GM12872 (cell line): ENCODE results near the gene TMEM131.

Experiments used
- TF ChIP-seq, protein P1 (sequence below): IDR thresholded peaks from 3 replicates; pipeline ENCODE4 v1.5.1; 2011; ENCODE audit warnings: low read depth, mild to moderate bottlenecking, low read length, moderate library complexity; ENCODE audit not compliant: insufficient read depth

Gene TMEM131

DNA sequence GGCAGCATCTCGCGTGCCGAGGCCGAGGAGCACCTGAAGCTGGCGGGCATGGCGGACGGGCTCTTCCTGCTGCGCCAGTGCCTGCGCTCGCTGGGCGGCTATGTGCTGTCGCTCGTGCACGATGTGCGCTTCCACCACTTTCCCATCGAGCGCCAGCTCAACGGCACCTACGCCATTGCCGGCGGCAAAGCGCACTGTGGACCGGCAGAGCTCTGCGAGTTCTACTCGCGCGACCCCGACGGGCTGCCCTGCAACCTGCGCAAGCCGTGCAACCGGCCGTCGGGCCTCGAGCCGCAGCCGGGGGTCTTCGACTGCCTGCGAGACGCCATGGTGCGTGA is 271.7 kb downstream of the TMEM131 start:
- TF ChIP-seq, protein P1, sequence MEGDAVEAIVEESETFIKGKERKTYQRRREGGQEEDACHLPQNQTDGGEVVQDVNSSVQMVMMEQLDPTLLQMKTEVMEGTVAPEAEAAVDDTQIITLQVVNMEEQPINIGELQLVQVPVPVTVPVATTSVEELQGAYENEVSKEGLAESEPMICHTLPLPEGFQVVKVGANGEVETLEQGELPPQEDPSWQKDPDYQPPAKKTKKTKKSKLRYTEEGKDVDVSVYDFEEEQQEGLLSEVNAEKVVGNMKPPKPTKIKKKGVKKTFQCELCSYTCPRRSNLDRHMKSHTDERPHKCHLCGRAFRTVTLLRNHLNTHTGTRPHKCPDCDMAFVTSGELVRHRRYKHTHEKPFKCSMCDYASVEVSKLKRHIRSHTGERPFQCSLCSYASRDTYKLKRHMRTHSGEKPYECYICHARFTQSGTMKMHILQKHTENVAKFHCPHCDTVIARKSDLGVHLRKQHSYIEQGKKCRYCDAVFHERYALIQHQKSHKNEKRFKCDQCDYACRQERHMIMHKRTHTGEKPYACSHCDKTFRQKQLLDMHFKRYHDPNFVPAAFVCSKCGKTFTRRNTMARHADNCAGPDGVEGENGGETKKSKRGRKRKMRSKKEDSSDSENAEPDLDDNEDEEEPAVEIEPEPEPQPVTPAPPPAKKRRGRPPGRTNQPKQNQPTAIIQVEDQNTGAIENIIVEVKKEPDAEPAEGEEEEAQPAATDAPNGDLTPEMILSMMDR: no peak

DNA sequence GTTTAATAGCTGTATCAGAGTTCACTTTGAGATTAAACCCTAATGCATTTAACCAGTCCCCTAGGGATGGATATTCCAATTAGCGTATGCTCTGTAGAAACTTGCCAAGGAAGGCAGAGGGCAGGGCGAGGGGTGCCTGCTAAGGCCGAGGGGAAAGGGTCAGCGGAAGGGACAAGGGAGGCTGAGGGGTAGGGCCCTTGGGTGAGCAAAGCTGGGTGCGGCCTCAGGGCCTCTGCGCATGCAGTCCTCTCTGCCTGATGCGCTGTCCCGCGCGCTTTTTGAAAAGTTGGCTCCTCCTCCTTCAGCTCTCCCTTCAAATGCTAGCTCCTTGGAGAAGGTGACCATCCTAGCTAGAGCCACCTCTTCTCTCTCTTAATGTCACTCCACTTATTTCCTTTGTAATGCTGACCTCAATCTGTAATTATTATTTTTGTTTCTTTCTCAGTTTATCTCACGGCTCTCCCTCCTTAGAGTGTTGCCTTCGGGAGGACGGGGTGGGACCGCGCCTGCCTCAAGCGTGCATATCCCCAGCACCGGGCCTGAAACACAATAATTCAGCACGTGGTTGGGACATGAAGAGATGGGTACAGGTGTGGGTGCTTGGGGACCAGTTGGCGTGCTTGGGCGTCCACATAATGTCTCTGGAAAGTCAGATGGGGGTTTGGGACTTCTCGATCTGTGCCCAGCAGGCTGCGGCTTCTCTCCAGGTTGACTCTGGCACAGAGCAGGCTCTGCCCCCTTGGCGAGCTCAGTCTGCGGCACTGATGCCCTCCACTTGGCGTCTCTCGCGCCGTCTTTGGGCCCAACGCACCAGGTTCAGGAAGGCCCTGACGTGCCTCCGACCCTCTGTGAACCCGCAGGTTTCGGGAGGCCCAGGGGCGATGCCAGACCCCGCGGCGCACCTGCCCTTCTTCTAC is 272.3 kb downstream of the TMEM131 start:
- TF ChIP-seq, protein P1: no peak

DNA sequence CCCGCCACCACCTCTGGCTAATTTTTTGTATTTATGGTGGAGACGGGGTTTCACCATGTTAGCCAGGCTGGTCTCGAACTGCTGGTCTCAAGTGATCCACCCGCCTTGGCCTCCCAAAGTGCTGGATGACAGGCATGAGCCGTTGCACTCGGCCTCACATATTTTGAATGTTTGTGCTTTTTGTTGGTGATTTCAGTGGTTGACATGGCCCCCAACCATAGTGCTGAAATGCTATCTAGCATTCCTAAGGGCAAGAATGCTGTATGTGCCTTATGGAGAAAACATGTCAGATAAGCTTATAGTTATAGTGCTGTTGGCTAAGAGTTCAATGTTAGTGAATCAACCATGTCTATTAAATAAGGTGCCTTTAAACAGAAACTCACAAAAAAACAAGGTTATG is 273.5 kb downstream of the TMEM131 start:
- TF ChIP-seq, protein P1: no peak

DNA sequence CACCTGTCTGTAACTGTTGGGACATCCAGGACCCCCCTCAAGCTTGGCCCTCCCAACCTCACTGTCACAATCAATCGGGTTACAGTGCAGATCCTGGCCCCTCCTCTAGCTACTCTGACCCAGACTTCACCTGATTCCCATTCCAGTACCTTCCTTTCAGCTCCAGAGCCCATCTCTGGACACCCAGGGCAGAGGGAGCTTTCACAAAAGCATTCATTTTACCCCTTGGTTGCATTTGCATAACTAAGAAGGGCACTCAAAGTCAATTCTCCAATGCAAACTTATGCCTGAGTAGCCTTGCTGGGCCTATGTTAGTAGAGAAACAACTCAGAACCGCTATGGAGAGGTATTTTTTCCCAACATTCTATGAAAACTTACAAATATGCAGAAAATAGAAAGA is 275.0 kb downstream of the TMEM131 start:
- TF ChIP-seq, protein P1: no peak

DNA sequence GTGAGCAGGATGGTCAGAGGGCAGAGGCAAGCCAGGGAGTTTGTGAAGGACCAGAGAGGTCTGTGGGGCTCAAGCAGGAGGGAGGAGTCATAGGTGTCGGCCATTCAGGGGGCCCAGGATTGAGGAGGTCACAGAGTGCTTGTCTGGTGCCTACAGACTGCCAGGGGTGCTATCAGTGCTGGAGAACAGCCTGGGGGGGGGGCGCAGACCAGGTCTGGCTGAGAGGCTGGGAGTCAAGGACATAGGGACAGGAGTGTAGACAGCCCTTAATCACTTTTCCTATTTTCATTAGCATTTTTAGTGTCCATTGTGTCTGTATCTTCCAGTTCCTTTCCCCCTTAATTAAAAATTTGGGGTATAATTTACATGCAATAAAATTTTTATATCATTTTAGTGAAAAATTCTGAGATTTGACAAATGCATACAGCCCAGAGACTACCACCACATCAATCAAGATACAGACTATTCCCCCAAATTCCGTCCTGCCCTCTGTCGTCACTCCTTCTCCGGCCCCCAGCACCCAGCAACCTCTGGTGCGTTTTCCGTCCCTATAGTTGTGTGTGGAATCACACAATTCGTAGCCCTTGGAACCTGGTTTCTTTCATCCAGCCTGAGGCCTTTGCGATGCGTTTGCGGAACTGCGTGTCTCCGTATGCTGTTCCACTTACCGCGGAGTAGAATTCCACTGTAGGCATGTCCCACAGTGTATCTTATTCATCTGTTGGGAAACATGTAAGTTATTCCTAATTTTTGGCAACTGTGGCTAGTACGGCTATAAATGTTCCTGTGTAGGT is 276.2 kb downstream of the TMEM131 start:
- TF ChIP-seq, protein P1: no peak

DNA sequence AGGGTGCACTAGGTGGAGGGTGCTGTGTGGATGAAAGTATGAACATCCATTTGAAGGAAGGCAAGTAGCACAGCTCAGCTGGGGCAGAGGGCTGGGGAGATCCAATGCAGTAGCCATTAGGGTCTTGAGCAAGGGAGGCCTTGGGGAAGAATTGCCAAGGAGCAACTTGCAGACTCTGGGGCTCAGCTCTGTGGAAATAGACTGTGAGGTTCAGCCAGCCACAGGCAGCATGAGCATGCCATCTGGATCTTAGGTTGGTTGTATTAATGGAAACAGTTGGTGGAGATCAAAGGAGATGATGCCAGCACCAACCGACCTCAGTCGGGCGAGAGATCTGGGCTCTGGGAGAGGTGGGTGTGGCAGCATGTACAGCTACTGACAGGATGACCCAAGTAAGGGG is 276.8 kb downstream of the TMEM131 start:
- TF ChIP-seq, protein P1: no peak

DNA sequence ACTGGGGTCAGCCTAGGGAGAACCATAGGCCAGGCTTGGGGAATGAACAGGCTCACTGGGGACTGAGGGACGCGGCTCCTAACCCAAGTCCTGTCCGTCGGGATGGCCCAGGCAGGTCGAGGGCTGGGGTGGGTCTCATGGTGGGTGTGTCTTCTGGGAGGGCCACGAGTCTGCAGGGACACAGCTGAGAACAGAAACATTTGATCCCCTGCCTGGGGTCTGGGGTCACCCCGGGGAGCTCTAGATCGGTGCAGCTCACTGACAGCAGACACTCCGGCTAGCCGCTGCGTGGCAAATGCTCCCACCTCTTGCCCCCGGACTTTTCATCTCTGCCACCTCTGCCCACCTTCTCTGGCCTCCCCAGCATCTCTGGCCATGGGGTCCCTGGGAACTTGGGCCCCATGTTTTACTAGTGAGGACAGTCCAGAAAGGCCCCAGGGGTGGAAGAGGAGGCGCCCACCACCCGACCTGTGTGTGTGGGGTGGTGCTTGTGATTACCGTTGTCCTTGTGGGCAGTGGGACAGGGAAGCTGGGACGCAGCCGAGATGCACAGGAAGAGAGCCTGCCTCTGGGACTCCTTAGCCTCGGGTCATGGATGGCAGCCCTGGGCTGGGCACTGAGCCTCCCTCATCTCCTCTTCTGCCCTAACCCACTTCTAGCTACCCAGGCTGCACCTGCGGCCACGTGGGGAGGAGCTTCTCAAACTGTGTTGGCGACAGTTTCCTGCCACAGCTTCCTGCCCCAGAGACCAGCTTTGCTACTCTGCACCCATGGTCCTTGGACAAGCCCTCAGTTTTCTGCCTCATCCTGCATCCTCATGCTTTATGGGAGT is 277.5 kb downstream of the TMEM131 start:
- TF ChIP-seq, protein P1: no peak
